Endothelial cell of umbilical vein (primary cell): Measurements from ENCODE around the gene USP49. TPM values are rescaled to one million over a fixed set of nuclear protein-coding genes. Genes with fewer than 3 reads are reported as not detected.

ENCODE experiments used
- BruUV-seq: library from RNA; stranded (reverse); fragments of 400-500 nt; replicated peaks from 2 replicates; lab custom pipeline; 2021; lab: Mats Ljungman, UMichigan
- CTCF ChIA-PET: fragments of 300-600, 350-600 bp; sonication (Branson Sonifier 250); formaldehyde crosslinking; loops from one replicate; lab custom pipeline; 2021; ENCODE audit warnings: antibody characterized with exemption, inconsistent platforms; lab: Charles Lee
- POLR2A ChIA-PET: fragments of 300-600, 350-600 bp; sonication (Branson Sonifier 250); formaldehyde crosslinking; loops from one replicate; lab custom pipeline; 2021; ENCODE audit warnings: antibody characterized with exemption, inconsistent platforms; lab: Charles Lee
- DNase-seq: peaks from one replicate; pipeline ENCODE4 v3.0.0-alpha.2; 2011; ENCODE audit warnings: low read depth, low spot score
- FAIRE-seq: peaks from 2 replicates; lab custom pipeline; 2011; peaks lifted over from hg19 to GRCh38; lab: Jason Lieb, UNC
- H2AFZ ChIP-seq: 2 replicates; pipeline ENCODE4 v1.6.0; 2012; ENCODE audit warnings: low read depth, low read length, control low read depth, inconsistent platforms
- H3K27ac ChIP-seq: 2 replicates; pipeline ENCODE4 v1.5.1; 2011; ENCODE audit warnings: low read depth, mild to moderate bottlenecking, control low read depth, low read length, moderate library complexity; ENCODE audit not compliant: insufficient read depth
- H3K27me3 ChIP-seq, 2 experiments: 2 replicates each; pipeline versions ENCODE4 v1.6.0 to v1.6.1; 2011; ENCODE audit warnings: low read length in 2 of 2, mixed read lengths in 1 of 2; ENCODE audit not compliant: control insufficient read depth in 2 of 2, insufficient read depth in 2 of 2
- H3K36me3 ChIP-seq, 2 experiments: 2 replicates in 1 of 2; 3 replicates in 1 of 2; pipeline ENCODE4 v1.5.1; 2011; ENCODE audit warnings: low read length in 2 of 2, mild to moderate bottlenecking in 1 of 2, moderate library complexity in 1 of 2; ENCODE audit not compliant: control insufficient read depth in 2 of 2, insufficient read depth in 2 of 2; ENCODE audit errors: extremely low read depth in 1 of 2
- H3K4me1 ChIP-seq: 3 replicates; pipeline ENCODE4 v1.5.1; 2011; ENCODE audit warnings: mild to moderate bottlenecking, low read length; ENCODE audit not compliant: control insufficient read depth, insufficient read depth; ENCODE audit errors: extremely low read depth
- H3K4me2 ChIP-seq: 2 replicates; pipeline ENCODE4 v1.6.1; 2011; ENCODE audit warnings: low read length, control low read depth, mixed read lengths; ENCODE audit not compliant: insufficient read depth
- H3K4me3 ChIP-seq, 3 experiments: fragments of 200-600 bp in 1 of 3; sonication (generic), shearing (Covaris generic) in 1 of 3; replicated peaks in 1 of 3; 2 replicates each; pipeline ENCODE4 v1.5.1; 2011 to 2016; ENCODE audit warnings: control low read depth in 3 of 3, low read length in 3 of 3, mild to moderate bottlenecking in 2 of 3, inconsistent platforms in 1 of 3, low read depth in 1 of 3, moderate library complexity in 1 of 3; ENCODE audit not compliant: insufficient read depth in 1 of 3
- H3K79me2 ChIP-seq: 2 replicates; pipeline ENCODE4 v1.6.0; 2012; ENCODE audit warnings: low read length, inconsistent platforms; ENCODE audit not compliant: control insufficient read depth, insufficient read depth
- H3K9ac ChIP-seq: replicated peaks from 2 replicates; pipeline ENCODE3; 2011; ENCODE audit warnings: low read length, control low read depth; ENCODE audit not compliant: insufficient read depth; ENCODE audit errors: extremely low read depth
- H3K9me1 ChIP-seq: replicated peaks from 3 replicates; pipeline ENCODE4 v1.6.0; 2011; ENCODE audit warnings: mild to moderate bottlenecking, low read length; ENCODE audit not compliant: control insufficient read depth, insufficient read depth; ENCODE audit errors: extremely low read depth
- H3K9me3 ChIP-seq: replicated peaks from 2 replicates; pipeline ENCODE4 v1.5.1; 2012; ENCODE audit warnings: low read length, inconsistent platforms; ENCODE audit not compliant: control insufficient read depth, insufficient read depth
- H4K20me1 ChIP-seq: replicated peaks from 2 replicates; pipeline ENCODE3; 2011; ENCODE audit warnings: mild to moderate bottlenecking, low read length; ENCODE audit not compliant: control insufficient read depth, insufficient read depth; ENCODE audit errors: extremely low read depth
- EZH2 ChIP-seq: IDR thresholded peaks from 2 replicates; pipeline ENCODE4 v1.6.1; 2012; ENCODE audit warnings: borderline replicate concordance, low read depth, mild to moderate bottlenecking, moderate library complexity, low read length, inconsistent platforms; ENCODE audit not compliant: severe bottlenecking
- FOS ChIP-seq: IDR thresholded peaks from 2 replicates; pipeline ENCODE4 v1.6.1; 2011; ENCODE audit warnings: mild to moderate bottlenecking, low read length, moderate library complexity, borderline replicate concordance; ENCODE audit not compliant: insufficient read depth
- GATA2 ChIP-seq: IDR thresholded peaks from 2 replicates; pipeline ENCODE4 v1.7.0; 2011; ENCODE audit warnings: low read depth, mild to moderate bottlenecking, moderate library complexity, mixed read lengths, low read length; ENCODE audit not compliant: insufficient read length, insufficient read depth
- JUN ChIP-seq: IDR thresholded peaks from 2 replicates; pipeline ENCODE4 v1.6.1; 2011; ENCODE audit warnings: borderline replicate concordance, low read depth; ENCODE audit not compliant: insufficient read length, insufficient read depth
- MAX ChIP-seq: IDR thresholded peaks from 2 replicates; pipeline ENCODE4 v1.6.1; 2011; ENCODE audit not compliant: insufficient read depth, insufficient read length
- MYC ChIP-seq: IDR thresholded peaks from one replicate; pipeline ENCODE4 v1.6.1; 2011; ENCODE audit warnings: mild to moderate bottlenecking, low read depth, low read length
- POLR2A ChIP-seq: IDR thresholded peaks from 2 replicates; pipeline ENCODE4 v1.6.1; 2012; ENCODE audit warnings: low read depth, mild to moderate bottlenecking, control low read depth, low read length
- POLR2AphosphoS5 ChIP-seq: IDR thresholded peaks from 2 replicates; pipeline ENCODE4 v1.6.1; 2012; ENCODE audit warnings: low read depth, mild to moderate bottlenecking, control low read depth, low read length, moderate library complexity; ENCODE audit not compliant: insufficient read depth
- dilution Hi-C: fragments of 300-500 bp; cut with MboI; formaldehyde crosslinking; loops from one replicate; pipeline ENCODE4 v1.15.0; 2019; ENCODE audit warnings: low sequenced_read_pairs; ENCODE audit not compliant: extremely low pct_ligation_motif_present
- intact Hi-C: fragments of 100-400 bp; cut with micrococcal nuclease; formaldehyde crosslinking; loops from one replicate; pipeline ENCODE4 v1.10.0; 2022
- polyA plus RNA-seq, 4 experiments: library from polyadenylated mRNA; depleted of rRNA in 3 of 4; stranded (reverse) in 3 of 4; unstranded in 1 of 4; fragments of >200 nt; gene quantifications; 2 replicates each; pipeline versions ENCODE4 v1.2.1 to v1.2.3, GENCODE V29; 2011 to 2012; ENCODE audit warnings: missing spikeins in 1 of 4
- total RNA-seq: library from RNA; stranded (reverse); gene quantifications from 2 replicates; pipeline ENCODE4 v1.2.3, GENCODE V29; 2021
- TF ChIP-seq, protein P1 (sequence below), 2 donors: IDR thresholded peaks; 1 replicate in 1 of 2; 2 replicates in 1 of 2; pipeline ENCODE4 v1.5.1; 2011; ENCODE audit warnings: low read length in 2 of 2, mild to moderate bottlenecking in 2 of 2, moderate library complexity in 2 of 2, control low read depth in 1 of 2, inconsistent platforms in 1 of 2, low read depth in 1 of 2; ENCODE audit not compliant: insufficient read depth in 1 of 2; ENCODE audit errors: extremely low read depth in 1 of 2

Gene USP49
- total and polyA plus RNA-seq, 2 donors (not counting 3 experiments of a cell fraction or from before 2014, with no cell fraction given), result 2.4 to 4.1 TPM

DNA sequence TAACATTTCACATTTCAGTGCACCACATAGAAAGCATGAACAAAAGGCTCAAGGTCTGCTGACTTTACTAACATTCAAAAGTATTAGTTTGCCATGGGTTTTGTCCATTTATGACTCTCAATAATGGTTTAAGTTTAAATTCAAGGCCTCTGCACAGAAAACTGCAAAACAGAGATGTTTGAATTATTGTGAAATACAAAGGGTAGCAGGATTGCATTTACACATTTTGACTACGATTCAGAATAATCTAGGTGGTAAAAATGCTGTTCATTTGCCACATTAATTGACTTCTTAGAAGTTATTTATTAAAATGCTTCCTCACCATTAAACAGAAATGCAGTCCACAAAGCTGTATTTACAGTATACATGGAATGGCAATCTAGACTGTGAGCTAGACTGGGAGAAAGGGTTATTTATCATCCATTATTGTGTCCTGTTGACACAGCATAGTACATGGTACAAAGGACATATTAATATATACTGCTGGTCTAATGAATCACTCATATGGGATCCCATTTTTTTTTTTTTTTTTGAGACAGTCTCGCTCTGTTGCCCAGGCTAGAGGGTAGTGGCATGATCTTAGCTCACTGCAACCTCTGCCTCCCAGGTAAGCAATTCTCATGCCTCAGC is 18.0 kb downstream of the USP49 start:
- H3K79me2 ChIP-seq, result no peaks in the 10 kb centered on the region
- CTCF ChIA-PET, result interaction anchor here (1.1 to 1.2 kb wide), 2 partner anchors 22 to 30 kb away, joined by 3 read pairs; no protein-coding TSS in a partner anchor
- no peak for DNase-seq
- no TSS peak for BruUV-seq
- H2AFZ ChIP-seq, result no peak overlapping the region
- no peak overlapping the region for H3K9ac ChIP-seq
- intact Hi-C loops (no loop called here), dilution Hi-C loops (no loop called here)
- no peaks in the 10 kb centered on the region for H4K20me1 ChIP-seq
- no peaks in the 10 kb centered on the region for H3K9me1 ChIP-seq
- TF ChIP-seq GATA2, result no peak
- TF ChIP-seq MAX, result no peak
- no peak for TF ChIP-seq FOS
- TF ChIP-seq JUN, result no peak
- TF ChIP-seq EZH2, result no peak
- no peak for TF ChIP-seq POLR2A
- TF ChIP-seq POLR2AphosphoS5, result no peak
- TF ChIP-seq, protein P1, sequence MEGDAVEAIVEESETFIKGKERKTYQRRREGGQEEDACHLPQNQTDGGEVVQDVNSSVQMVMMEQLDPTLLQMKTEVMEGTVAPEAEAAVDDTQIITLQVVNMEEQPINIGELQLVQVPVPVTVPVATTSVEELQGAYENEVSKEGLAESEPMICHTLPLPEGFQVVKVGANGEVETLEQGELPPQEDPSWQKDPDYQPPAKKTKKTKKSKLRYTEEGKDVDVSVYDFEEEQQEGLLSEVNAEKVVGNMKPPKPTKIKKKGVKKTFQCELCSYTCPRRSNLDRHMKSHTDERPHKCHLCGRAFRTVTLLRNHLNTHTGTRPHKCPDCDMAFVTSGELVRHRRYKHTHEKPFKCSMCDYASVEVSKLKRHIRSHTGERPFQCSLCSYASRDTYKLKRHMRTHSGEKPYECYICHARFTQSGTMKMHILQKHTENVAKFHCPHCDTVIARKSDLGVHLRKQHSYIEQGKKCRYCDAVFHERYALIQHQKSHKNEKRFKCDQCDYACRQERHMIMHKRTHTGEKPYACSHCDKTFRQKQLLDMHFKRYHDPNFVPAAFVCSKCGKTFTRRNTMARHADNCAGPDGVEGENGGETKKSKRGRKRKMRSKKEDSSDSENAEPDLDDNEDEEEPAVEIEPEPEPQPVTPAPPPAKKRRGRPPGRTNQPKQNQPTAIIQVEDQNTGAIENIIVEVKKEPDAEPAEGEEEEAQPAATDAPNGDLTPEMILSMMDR (IDR thresholded peaks at IDR 0.05; ENCODE audit: extremely low read depth in 1 of 2, insufficient read depth in 1 of 2, low read depth in 1 of 2, low read length in 2 of 2), result no peak
- TF ChIP-seq MYC, result no peak
- POLR2A ChIA-PET, result no interaction called here
- H3K4me3 ChIP-seq, result no peak overlapping the region
- no peaks in the 10 kb centered on the region for H3K36me3 ChIP-seq
- no peak for FAIRE-seq
- H3K27me3 ChIP-seq, result no peaks in the 10 kb centered on the region
- no peak overlapping the region for H3K4me2 ChIP-seq
- no peaks in the 10 kb centered on the region for H3K9me3 ChIP-seq
- H3K4me1 ChIP-seq, result no peaks in the 10 kb centered on the region
- H3K27ac ChIP-seq, result no peak overlapping the region
